DMS153 treated with DMSO at 0.1 percent for 48 hours (cell line): Measurements from ENCODE around the gene CYP2F1.
"Not testable (repeated sequence)": the region's sequence is repeated elsewhere in the genome, so short reads cannot be mapped to it uniquely, and the experiment has no call there.

Experiments
- DNase-seq: peaks from one replicate; lab custom pipeline; 2025; ENCODE audit not compliant: unreplicated experiment; lab: John Stamatoyannopoulos, UW

CYP2F1 gene

DNA sequence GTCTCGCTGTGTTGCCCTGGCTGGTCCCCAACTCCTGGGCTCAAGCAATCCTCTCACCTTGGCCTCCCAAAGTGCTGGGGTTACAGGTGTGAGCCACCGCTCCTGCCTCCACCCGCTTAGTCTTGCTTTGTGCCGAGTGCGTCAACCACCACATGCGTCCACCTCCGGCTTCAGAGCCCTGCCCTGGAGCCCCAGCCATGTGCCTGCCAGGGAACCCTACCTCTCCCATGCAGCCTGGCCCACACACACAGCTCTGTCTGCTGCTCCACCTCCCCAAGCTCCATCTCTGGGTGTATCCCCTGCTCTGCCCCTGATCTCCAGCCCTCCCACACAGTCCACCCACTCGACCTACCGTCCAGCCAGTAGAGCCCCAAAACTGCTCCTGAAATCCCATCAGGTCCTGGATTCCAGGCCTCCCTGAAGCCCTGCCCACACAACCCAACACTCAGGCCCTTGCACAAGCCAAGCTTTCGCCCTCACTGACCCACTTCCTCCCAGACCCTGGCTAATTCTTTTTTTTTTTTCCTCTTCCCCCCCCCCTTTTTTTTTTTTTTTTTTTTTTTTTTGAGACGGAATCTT, 9.6 kb downstream of the CYP2F1 start:
- DNase-seq: no peak

DNA sequence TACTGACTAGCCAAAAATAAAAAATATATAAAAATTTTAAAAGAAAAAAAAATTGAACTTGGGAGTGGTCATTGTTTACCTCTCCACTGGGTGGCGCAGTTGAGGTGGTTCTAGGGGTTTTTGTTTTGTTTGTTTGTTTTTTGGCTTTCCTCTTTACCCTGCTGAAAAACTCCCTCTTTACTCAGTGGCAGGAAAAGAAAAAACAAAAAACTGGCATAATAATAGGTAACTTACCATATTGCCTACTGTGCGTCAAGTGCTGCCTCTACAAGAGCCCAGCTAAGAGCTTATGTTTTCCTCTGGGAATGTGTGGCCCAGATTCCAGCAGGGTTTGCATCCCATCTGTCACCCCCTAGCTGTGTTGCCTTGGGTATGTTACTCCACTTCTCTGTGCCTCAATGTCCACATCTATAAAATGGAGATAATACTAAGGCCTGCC, 12.6 kb downstream of the CYP2F1 start:
- DNase-seq: not testable (repeated sequence)

DNA sequence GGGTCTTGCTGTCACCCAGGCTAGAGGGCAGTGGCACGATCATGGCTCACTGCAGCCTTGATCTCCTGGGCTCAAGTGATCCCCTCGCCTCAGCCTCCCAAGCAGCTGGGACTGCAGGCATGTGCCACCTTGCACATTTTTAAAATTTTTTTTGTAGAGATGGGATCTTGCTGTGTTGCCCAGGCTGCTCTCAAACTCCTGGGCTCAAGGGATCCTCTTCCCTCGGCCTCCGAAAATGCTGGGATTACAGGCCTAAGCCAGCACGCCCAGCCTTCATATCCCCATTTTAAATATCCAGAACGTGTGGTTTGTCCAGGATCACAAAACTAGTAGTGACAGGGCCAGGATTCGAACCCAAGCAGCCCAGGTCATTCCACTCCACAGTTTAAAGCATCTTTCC, 13.1 kb downstream of the CYP2F1 start:
- not testable (repeated sequence) for DNase-seq

DNA sequence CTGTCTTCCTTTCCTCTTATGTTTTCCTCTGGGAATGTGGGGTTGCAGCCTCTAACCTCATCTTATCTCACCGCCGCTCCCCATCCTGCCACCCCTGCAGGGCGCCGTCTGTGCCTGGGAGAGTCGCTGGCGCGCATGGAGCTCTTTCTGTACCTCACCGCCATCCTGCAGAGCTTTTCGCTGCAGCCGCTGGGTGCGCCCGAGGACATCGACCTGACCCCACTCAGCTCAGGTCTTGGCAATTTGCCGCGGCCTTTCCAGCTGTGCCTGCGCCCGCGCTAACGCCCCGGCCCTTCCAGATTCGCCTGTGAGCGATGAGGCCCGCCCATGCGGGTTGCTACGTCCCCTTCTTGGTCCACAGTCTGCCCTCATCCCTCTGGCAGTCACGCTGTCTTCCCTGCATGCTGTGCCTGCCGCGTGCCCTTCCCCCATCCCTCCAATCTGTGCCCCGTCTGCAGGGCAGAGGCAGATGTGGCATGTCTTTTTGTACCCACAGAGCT, 13.6 kb downstream of the CYP2F1 start:
- not testable (repeated sequence) for DNase-seq

DNA sequence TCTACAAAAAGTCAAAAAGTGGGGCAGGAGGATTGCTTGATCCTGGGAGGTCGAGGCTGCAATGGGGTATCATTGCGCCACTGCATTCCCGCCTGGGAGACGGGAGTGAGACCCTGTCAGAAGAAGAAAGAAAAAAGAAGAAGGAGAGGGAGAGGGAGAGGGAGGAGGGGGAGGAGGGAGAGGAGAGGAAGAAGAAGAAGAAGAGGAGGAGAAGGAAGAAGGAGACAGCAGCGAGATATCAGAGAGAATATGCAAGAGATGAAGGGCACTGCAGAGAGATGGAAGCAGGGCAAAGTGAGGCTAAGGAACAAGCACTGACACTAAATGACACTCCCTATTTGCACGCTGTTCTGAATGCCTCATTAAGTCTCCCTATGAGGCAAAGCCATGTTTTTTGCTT, 14.5 kb downstream of the CYP2F1 start:
- no peak for DNase-seq

DNA sequence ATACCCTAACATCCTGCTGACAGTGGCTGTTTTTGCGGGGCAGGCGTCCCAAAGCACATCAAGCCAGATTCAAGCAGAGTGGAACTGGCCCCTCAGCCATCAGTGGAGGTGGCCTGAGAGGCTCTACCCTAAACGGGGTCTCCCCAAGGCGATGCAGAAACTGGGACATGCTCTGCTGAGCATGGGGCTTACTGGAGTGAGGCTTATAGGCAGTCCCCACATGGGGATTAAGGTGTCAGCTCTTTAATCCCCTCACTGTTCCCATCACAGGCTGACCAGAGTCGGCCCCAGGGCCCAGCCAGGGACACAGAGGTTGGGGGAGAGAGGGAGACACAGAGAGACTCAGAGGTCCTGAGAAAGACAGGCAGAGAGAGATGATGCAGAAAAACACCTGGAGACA, 17.0 kb downstream of the CYP2F1 start:
- no peak for DNase-seq

DNA sequence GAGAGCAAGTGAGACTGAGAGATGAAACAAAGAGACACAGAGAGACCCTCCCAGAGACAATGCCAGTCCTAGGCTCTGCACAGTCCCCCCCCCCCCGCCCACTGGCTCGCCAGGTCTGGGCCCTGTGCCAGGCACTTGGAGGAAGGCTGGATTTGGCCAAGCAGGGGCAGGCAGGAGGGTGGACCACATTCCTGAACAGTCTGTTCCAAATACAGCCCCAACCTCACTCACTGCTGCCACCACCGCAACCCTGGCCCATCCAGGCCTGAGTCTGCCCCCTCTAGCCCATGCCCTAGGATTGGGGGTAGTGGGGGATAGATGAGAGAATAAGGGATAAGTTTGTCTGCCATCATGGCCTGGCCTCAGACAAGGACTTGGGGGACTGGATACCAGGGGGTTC, 19.0 kb downstream of the CYP2F1 start:
- no peak for DNase-seq

DNA sequence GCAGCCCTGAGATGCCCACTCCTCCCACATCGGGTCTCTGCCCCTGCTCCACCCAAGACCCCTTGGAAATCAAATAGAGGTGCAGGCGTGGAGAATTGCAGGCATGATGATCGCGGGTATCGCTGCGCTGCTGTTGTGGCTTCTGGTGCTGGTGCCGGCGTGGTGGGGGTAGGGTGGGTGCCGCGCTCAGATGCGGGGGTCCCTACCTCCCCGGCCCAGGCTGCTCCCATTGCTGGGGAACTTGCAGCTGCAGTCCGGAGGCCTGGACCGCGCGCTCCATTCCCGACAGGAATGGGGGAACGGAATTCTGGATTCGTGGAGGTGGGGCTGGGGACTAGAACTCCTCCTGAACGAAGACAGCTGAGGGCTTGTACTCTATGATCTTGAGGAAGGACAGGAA, 20.4 kb downstream of the CYP2F1 start:
- no peak for DNase-seq

DNA sequence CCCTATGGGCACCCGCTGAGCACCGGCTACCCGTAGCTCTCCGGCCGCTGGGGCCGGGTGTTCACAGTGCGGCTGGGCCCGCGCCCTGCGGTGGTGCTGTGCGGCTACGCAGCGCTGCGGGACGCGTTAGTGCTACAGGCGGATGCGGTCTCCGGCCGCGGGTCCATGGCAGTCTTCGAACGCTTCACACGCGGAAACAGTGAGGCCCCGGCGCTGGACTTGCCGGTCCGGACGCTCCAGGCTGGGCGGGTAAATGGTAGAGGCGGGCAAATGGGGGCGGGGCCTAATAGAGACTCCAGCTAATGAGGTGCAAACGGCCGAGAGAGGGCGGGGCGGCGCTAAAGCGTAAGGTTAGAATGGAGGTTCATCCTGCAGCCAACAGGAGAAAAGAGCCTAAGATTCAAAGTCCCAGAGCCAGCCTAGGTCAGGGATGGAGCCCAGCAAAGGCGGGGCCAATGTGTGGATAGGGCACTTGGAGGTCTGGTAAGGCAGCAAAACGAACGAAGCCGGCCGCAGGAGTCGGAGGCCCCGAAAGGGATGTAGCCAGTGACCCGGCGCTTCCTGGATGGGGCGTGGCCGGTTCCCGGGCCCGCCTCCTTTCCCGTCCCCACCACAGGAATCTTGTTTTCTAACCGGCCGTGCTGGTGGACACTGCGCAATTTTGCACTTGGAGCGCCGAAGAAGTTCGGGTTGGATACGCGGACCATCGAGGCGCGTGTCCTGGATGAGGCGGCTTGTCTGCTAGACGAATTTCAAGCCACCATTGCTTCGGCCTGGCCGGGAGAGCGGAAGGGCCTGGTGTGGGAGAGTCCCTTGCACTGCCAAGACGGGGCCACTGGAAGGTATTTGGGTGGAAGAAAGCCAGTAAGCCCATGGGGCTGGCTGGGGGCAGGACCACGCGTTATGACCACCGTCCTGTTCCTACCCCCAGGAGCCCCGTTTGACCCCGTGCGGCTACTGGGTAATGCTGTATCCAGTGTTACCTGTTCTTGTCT, 21.5 kb downstream of the CYP2F1 start:
- DNase-seq: not testable (repeated sequence)

DNA sequence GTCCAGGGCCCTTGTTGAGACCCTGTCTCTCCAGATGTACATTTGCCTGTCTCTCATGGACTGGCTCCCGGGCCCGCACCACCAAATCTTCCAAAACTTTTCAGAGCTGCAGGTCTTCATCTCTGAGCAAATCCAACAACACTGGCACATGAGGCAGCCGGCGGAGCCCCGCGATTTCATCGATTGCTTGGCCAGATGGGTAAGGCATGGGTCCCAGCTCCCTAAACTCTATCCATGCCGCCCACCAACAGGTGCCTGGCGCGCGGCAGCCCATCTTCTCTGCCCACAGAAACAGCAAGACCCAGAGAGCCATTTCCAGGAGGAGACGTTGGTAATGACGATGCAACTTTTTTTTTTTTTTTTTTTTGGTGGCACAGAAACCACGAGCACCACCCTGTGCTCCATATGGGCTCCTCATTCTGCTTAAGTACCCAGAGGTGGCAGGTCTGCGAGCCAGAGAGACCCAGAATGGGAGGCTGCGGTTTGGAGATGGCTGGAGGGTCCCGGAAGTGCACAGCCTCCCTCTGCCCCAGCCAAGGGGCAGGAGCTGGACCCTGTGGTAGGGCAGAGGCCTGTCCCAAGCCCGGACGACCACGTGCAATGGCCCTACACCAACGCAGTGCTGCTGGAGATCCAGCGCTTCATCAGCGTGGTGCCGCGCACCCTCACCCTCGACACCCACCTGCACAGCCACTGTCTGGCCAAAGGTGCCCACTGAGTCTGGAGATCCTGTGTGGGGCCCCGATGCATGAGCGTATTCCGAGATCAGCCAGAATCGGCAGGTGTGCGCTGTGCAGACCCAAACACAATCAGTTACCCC, 22.6 kb downstream of the CYP2F1 start:
- DNase-seq: no peak

DNA sequence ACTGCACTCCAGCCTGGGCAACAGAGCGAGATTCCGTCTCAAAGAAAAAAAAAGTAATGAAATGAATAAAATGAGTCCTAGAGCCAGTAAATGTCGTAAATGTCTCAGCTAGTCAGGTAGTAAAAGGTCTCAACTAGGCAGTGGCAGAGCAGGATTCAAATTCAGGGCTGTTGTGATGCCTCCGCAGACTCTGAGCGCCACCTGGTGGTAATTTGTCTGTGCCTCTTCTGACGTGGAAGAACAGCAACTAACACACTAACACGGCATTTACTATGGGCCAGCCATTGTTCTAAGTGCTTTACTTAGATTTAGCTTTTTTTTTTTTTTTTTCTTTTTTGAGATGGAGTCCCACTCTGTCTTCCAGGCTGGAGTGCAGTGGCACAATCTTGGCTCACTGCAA, 30.2 kb downstream of the CYP2F1 start:
- DNase-seq: peak; percentile 62

DNA sequence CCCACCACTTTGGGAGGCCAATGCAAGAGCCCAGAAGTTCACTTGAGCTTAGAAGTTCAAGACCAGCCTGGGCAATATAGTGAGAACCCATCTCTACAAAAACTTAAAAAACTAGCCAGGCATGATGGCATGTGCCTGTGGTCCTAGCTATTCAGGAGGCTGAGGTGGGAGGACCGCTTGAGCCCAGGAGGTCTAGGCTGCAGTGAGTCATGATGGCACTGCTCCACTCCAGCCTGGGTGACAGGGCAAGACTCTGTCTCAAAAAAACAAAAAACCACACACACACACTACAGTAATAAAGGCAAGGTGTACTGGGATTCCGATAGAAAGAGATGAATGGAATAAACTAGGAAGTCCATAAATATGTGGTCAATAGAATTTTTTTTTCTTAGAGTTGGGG, 35.6 kb downstream of the CYP2F1 start:
- DNase-seq: no peak

DNA sequence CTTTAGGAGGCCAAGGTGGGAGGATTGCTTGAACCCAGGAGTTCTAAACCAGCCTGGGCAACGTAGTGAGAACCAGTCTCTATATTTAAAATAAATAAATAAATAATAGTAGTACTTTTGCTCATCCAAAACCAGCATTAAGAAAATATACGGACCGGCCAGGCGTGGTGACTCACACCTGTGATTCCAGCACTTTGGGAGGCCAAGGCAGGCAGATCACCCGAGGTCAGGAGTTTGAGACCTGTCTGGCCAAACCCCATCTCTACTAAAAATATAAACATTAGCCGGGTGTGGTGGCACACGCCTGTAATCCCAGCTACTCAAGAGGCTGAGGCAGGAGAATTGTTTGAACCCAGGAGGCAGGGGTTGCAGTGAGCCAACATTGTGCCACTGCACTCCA, 36.8 kb downstream of the CYP2F1 start:
- not testable (repeated sequence) for DNase-seq

DNA sequence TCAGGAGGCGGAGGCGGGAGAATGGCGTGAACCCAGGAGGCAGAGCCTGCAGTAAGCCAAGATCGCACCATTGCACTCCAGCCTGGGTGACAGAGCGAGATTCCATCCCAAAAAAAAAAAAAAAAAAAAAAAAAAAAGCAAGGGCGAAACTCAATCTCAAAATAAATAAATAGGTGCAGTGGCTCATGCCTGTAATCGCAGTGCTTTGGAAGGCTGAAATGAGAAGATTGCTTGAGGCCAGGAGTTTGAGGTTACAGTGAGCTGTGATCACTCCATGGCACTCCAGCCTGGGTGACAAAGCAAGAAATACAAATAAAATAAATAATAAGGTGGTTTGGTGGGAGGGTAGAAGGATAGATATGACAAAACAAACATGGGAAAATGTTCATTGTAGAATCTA, 39.8 kb downstream of the CYP2F1 start:
- DNase-seq: no peak

DNA sequence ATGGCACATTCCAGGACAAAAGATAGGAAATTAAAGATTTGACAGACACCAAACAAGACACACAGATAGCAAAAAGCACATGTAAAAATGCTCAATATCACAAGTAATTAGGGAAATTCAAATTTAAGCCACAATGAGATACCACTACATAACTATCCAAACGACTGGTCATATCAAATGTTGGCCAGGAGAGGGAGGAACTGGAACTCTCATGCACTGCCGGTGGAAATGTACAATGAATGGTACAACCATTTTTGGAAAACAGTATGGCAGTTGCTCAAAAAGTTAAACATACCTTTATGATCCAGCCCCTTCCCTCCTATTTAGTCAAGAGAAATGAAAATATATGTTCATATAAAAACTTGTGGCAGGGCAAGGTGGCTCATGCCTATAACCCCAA, 42.0 kb downstream of the CYP2F1 start:
- DNase-seq: no peak

DNA sequence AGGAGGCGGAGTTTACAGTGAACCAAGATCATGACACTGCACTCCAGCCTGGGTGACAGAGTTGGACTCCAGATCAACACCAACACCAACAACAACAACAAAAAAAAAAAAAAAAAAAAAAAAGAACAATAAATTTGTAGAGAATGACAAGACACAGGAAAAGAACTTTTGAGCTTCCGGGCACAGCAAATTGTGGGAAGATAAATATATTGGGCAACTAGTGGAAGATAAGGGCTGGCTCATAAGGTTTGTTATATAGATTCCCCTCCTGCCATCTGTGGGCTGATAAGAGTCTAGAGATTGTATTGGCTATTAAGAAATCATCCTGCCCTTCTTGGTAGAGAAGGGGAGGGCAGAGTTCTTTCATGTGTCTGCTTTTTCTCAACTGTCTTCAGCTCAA, 45.6 kb downstream of the CYP2F1 start:
- no peak for DNase-seq

DNA sequence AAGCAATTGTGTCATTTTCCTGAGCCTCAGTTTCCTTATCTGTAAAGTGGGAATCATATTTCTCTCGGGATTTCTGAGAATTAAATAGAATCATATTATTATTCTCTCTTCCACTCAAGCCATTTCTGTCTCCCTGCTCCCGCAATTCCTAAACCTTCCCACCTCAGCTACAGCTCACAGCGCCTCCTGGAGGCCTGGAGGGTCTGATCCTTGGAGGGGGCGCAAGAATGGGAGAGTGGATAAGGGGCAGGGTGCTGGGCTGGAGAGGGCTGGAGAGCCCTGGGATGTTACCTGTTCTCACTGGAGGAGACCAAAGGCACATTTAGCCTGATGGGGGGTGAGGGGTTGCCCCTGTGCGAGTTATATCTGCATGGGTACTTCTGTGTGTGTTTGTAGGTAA, 47.7 kb downstream of the CYP2F1 start:
- no peak for DNase-seq

DNA sequence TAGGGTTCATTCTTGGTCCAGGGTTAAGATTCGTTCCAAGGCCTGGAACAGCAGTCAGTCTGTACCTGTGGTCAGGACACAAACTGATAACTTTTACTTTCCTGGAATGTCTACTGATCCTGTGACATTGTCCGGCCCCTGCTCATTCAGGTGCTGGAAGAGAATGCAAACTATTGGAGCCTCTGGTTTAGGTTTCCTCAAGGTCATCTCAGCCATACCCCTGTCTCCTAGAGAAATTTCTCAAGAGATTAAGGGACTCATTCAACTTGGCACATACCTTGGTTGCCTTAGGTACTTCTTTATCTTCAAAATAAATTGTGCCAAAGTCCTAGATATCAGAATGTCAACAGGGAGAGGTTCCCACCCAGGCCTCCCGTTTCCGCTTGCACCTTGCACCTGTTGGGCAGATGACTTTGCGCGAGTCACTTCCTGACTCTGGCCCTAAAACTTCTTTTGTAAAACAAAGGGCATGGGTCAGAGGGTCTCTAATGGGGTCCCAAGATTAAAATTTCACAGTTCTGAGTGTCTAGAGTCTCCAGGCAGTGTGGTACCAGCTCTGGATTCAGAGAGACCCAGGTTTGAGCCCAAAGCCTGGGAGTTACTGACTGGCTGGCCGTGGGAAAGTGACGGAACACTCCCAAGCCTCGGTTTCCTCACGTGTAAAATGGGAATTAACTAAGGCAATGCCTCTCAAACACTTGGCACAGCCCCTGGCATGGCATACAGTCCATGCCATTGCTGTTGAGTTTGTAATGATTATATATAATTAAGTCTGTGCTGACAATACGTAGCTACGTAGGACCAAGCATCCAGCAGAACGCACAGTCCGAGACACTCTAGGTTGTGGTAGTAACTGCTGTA, 52.9 kb downstream of the CYP2F1 start:
- no peak for DNase-seq

DNA sequence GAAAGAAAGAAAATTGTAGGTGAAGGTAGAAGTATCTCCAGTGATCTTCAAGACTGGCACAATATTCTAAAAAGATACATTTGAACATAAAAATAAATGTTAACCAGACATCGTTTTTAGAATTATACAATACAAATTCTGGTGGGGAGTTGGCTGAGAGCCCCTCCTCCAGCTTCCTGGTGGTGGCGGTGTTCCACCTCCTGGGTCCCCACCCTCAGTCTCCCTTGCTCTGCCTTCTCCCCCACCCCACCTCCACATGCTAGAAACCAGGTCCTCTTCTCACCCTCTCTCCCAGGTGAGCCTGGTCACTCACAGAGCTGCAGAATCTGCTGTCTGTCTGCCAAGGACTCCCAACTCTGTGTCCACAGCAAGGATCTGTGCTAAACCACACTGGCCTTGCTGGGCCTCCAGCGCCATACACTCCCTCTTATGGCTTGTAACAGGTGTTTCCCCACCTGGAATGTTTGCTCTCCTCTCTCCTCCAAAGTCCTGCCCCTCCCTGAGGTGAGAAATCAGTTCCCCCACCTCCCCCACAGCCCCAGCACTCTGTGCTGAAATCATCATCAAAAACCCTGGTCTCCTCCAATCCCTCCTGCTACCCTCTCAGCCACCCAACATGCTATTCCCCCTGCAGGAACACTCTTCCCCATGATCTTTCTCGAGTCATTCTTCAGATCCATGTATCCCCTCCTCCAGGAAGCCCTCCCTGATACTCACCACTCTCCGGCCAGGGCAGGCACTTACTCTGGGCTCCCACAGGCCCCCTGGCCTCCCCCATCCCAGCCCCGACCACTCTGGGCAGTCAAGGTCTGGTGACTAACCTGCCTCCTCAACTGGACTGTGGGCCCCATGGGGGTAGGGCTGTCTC, 58.3 kb downstream of the CYP2F1 start:
- no peak for DNase-seq
